Effector CD8-positive, alpha-beta T cell (primary cell): ENCODE measurements around the gene MON1B.
"Not testable (repeated sequence)": the region's sequence is repeated elsewhere in the genome, so short reads cannot be mapped to it uniquely, and the experiment has no call there.

Experiments
- DNase-seq: peaks from one replicate; lab custom pipeline; 2025; lab: John Stamatoyannopoulos, UW
- total RNA-seq, 4 experiments: gene quantifications; one replicate each; lab custom pipeline; 2026; lab: John Stamatoyannopoulos, UW

Gene MON1B
- 77.8 to 119 (median 88.2) reads per million in 4 experiments for total RNA-seq

GRCh38 chr16:77190478-77191258, at the start of gene MON1B:
Gene MON1B, plus strand, starts transcription at chr16:77191190. Its CDS starts 296 bp downstream, at chr16:77191486.
- DNase-seq = peak; percentile 91

GRCh38 chr16:77143364-77143763, 47.6 kb upstream of the MON1B start:
- DNase-seq = no peak

- no peak for DNase-seq
Observed at GRCh38 chr16:77148121-77148520, 42.9 kb upstream of the MON1B start.

GRCh38 chr16:77157346-77158058, 33.5 kb upstream of the MON1B start:
- DNase-seq = no peak

GRCh38 chr16:77158293-77158692, 32.7 kb upstream of the MON1B start:
- no peak for DNase-seq

GRCh38 chr16:77165006-77165405, 26.0 kb upstream of the MON1B start:
- no peak for DNase-seq

- not testable (repeated sequence) for DNase-seq
Observed at GRCh38 chr16:77165536-77166236, 25.3 kb upstream of the MON1B start.

- no peak for DNase-seq
Observed at GRCh38 chr16:77166726-77167125, 24.3 kb upstream of the MON1B start.

GRCh38 chr16:77168901-77169300, 22.1 kb upstream of the MON1B start:
- no peak for DNase-seq

GRCh38 chr16:77169650-77170236, 21.2 kb upstream of the MON1B start:
- no peak for DNase-seq

GRCh38 chr16:77170805-77171204, 20.2 kb upstream of the MON1B start:
- DNase-seq = no peak

GRCh38 chr16:77171745-77172635, 19.0 kb upstream of the MON1B start:
- no peak for DNase-seq

GRCh38 chr16:77172951-77173350, 18.0 kb upstream of the MON1B start:
- DNase-seq = no peak

- DNase-seq = no peak
Observed at GRCh38 chr16:77183137-77183536, 7.9 kb upstream of the MON1B start.

- not testable (repeated sequence) for DNase-seq
Observed at GRCh38 chr16:77186298-77186697, 4.7 kb upstream of the MON1B start.

- DNase-seq = no peak
Observed at GRCh38 chr16:77190190-77190477, 856 bp upstream of the MON1B start.

GRCh38 chr16:77191259-77191969, 424 bp downstream of the MON1B start:
- no peak for DNase-seq

- no peak for DNase-seq
Observed at GRCh38 chr16:77193377-77193776, 2.4 kb downstream of the MON1B start.

- no peak for DNase-seq
Observed at GRCh38 chr16:77194295-77195231, 3.6 kb downstream of the MON1B start.

- no peak for DNase-seq
Observed at GRCh38 chr16:77195411-77195810, 4.4 kb downstream of the MON1B start.
